Nephron (organoid): Measurements from ENCODE around the gene RPTOR.
"Not testable (repeated sequence)": the region's sequence is repeated elsewhere in the genome, so short reads cannot be mapped to it uniquely, and the experiment has no call there.

Experiments used
- H3K27ac Mint-ChIP-seq, 3 experiments: 2 replicates each; pipeline ENCODE4 v1.8.0; 2020; ENCODE audit warnings: mixed read lengths in 3 of 3, mild to moderate bottlenecking in 2 of 3, moderate library complexity in 1 of 3
- H3K27me3 Mint-ChIP-seq: 2 replicates; pipeline ENCODE4 v1.8.0; 2021; ENCODE audit warnings: low read depth, mild to moderate bottlenecking, moderate library complexity, mixed read lengths
- H3K36me3 Mint-ChIP-seq: 2 replicates; pipeline ENCODE4 v1.8.0; 2020; ENCODE audit warnings: low read depth, mixed read lengths
- H3K4me1 Mint-ChIP-seq: 2 replicates; pipeline ENCODE4 v1.8.0; 2020; ENCODE audit warnings: mixed read lengths
- H3K4me3 Mint-ChIP-seq, 3 experiments: 2 replicates each; pipeline ENCODE4 v1.8.0; 2020; ENCODE audit warnings: mild to moderate bottlenecking in 3 of 3, mixed read lengths in 3 of 3, moderate library complexity in 2 of 3
- H3K9me3 Mint-ChIP-seq: 2 replicates; pipeline ENCODE4 v1.8.0; 2020; ENCODE audit warnings: mixed read lengths
- CTCF ChIP-seq, 3 experiments: fragments of 200-600 bp; sonication (generic); IDR thresholded peaks; one replicate each; pipeline ENCODE4 v1.5.0; 2021; ENCODE audit warnings: antibody characterized with exemption in 3 of 3; ENCODE audit not compliant: unreplicated experiment in 3 of 3

RPTOR gene

DNA sequence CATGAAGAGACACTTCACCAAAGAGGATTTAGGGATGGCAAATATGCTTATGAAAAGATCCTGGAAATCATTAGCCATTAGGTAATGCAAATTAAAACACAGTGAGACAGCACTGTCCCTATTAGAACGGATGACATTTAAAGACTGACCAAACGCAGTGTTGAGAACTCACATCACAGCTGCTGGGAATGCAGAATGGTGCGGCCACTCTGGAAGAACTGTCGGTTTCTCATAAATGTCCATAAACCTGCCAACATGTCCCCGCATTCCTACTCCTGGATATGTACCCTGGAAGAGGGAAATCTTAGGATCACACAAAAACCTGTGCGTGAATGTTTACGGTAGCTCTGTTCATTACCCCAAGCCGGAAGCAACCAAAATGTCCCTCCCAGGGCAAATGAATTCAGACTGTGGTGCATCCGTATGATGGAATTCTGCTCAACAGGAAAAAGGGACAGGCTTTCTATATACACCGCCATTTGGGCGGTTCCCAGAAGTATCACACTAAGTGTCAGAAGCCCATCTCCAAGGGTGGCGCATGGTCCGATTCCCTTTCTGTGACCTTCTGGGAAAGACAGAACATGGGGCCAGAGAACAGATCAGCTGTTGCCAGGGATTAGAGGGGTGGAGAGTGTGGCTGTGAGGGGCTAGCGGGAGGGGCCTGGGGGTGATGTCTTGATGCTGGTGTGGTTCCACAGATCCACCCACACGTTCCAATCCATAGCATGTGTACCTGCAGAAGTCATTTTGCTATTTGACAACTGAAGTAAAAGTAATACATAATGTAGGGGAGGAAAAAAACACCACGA lies 249.8 kb downstream of the RPTOR start:
- Mint-ChIP-seq H3K27me3 (no peaks in the 10 kb centered on the region), H3K4me3 (peak overlapping the region in 2 of 3 experiments; percentile 25 to 35), H3K27ac (peak overlapping the region; percentile 80 to 97 (median 82)), H3K36me3 (peaks cover 19% of the 10 kb centered on the region), H3K4me1 (peaks cover 77% of the 10 kb centered on the region), H3K9me3 (no peaks in the 10 kb centered on the region)
- no peak for TF ChIP-seq CTCF (IDR thresholded peaks at IDR 0.05; ENCODE audit: unreplicated experiment in 3 of 3)

GRCh38 chr17:80795090-80795580 lies 250.5 kb downstream of the RPTOR start:
- peak overlapping the region in 2 of 3 experiments; percentile 11 to 25 for H3K4me3 Mint-ChIP-seq
- H3K27ac Mint-ChIP-seq: peak overlapping the region; percentile 80 to 97 (median 82)
- no peak for TF ChIP-seq CTCF (IDR thresholded peaks at IDR 0.05; ENCODE audit: unreplicated experiment in 3 of 3)
- H3K9me3 Mint-ChIP-seq: no peaks in the 10 kb centered on the region
- H3K36me3 Mint-ChIP-seq: peaks cover 19% of the 10 kb centered on the region
- peaks cover 72% of the 10 kb centered on the region for H3K4me1 Mint-ChIP-seq
- no peaks in the 10 kb centered on the region for H3K27me3 Mint-ChIP-seq

DNA sequence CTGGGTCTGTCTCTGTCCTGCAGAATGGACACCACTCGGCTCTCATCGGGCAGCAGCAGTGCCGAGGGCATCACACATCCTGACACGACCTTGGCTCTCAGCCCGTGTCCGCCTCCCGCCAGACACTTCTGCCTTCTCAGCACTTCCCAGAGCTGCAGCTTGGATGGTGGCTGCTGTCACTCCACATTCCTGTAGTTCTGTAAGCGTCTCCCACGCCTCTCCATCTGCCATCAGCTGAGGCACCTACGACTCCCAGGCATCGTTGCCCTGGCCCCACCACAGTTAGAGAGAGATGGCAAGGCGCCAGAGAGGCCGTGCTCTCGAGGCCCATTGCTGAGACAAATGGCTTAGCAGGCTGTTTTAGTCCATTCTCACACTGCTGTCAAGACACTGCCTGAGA lies 251.1 kb downstream of the RPTOR start:
- Mint-ChIP-seq H3K4me1 (peaks cover 72% of the 10 kb centered on the region), H3K4me3 (peak overlapping the region; percentile 2 to 53 (median 40)), H3K9me3 (no peaks in the 10 kb centered on the region), H3K27ac (peak overlapping the region; percentile 82 to 97 (median 96)), H3K36me3 (peaks cover 19% of the 10 kb centered on the region), H3K27me3 (no peaks in the 10 kb centered on the region)
- no peak for TF ChIP-seq CTCF (IDR thresholded peaks at IDR 0.05; ENCODE audit: unreplicated experiment in 3 of 3)

GRCh38 chr17:80796430-80796861 lies 251.8 kb downstream of the RPTOR start:
- no peaks in the 10 kb centered on the region for H3K9me3 Mint-ChIP-seq
- H3K4me1 Mint-ChIP-seq: peaks cover 68% of the 10 kb centered on the region
- TF ChIP-seq CTCF (IDR thresholded peaks at IDR 0.05; ENCODE audit: unreplicated experiment in 3 of 3): no peak
- H3K36me3 Mint-ChIP-seq: peaks cover 19% of the 10 kb centered on the region
- H3K4me3 Mint-ChIP-seq: peak overlapping the region; percentile 2 to 53 (median 40)
- no peaks in the 10 kb centered on the region for H3K27me3 Mint-ChIP-seq
- H3K27ac Mint-ChIP-seq: peak overlapping the region; percentile 82 to 97 (median 96)

- Mint-ChIP-seq H3K4me1 (peaks cover 60% of the 10 kb centered on the region), H3K27ac (peak overlapping the region; percentile 67 to 97 (median 68)), H3K36me3 (peaks cover 19% of the 10 kb centered on the region)
- not testable (repeated sequence) for H3K9me3 Mint-ChIP-seq, H3K27me3 Mint-ChIP-seq, H3K4me3 Mint-ChIP-seq
Observed at GRCh38 chr17:80797222-80797621, 252.6 kb downstream of the RPTOR start.

- no peak for TF ChIP-seq CTCF (IDR thresholded peaks at IDR 0.05; ENCODE audit: unreplicated experiment in 3 of 3)
- H3K9me3 Mint-ChIP-seq: no peaks in the 10 kb centered on the region
- no peak overlapping the region for H3K4me3 Mint-ChIP-seq
- H3K36me3 Mint-ChIP-seq: peaks cover 19% of the 10 kb centered on the region
- H3K27me3 Mint-ChIP-seq: no peaks in the 10 kb centered on the region
- H3K27ac Mint-ChIP-seq: peak overlapping the region; percentile 67 to 97 (median 68)
- peaks cover 59% of the 10 kb centered on the region for H3K4me1 Mint-ChIP-seq
Observed at GRCh38 chr17:80797741-80798594, 253.3 kb downstream of the RPTOR start.
